Endothelial cell of umbilical vein (primary cell): ENCODE results near the gene SYNE3. TPM values are rescaled to one million over a fixed set of nuclear protein-coding genes. Genes with fewer than 3 reads are reported as not detected.

Experiments
- BruUV-seq: library from RNA; stranded (reverse); fragments of 400-500 nt; replicated peaks from 2 replicates; lab custom pipeline; 2021; lab: Mats Ljungman, UMichigan
- CTCF ChIA-PET: fragments of 300-600, 350-600 bp; sonication (Branson Sonifier 250); formaldehyde crosslinking; loops from one replicate; lab custom pipeline; 2021; ENCODE audit warnings: antibody characterized with exemption, inconsistent platforms; lab: Charles Lee
- POLR2A ChIA-PET: fragments of 300-600, 350-600 bp; sonication (Branson Sonifier 250); formaldehyde crosslinking; loops from one replicate; lab custom pipeline; 2021; ENCODE audit warnings: antibody characterized with exemption, inconsistent platforms; lab: Charles Lee
- DNase-seq: peaks from one replicate; pipeline ENCODE4 v3.0.0-alpha.2; 2011; ENCODE audit warnings: low read depth, low spot score
- FAIRE-seq: peaks from 2 replicates; lab custom pipeline; 2011; peaks lifted over from hg19 to GRCh38; lab: Jason Lieb, UNC
- H2AFZ ChIP-seq: 2 replicates; pipeline ENCODE4 v1.6.0; 2012; ENCODE audit warnings: low read depth, low read length, control low read depth, inconsistent platforms
- H3K27ac ChIP-seq: 2 replicates; pipeline ENCODE4 v1.5.1; 2011; ENCODE audit warnings: low read depth, mild to moderate bottlenecking, control low read depth, low read length, moderate library complexity; ENCODE audit not compliant: insufficient read depth
- H3K27me3 ChIP-seq, 2 experiments: 2 replicates each; pipeline versions ENCODE4 v1.6.0 to v1.6.1; 2011; ENCODE audit warnings: low read length in 2 of 2, mixed read lengths in 1 of 2; ENCODE audit not compliant: control insufficient read depth in 2 of 2, insufficient read depth in 2 of 2
- H3K36me3 ChIP-seq, 2 experiments: 2 replicates in 1 of 2; 3 replicates in 1 of 2; pipeline ENCODE4 v1.5.1; 2011; ENCODE audit warnings: low read length in 2 of 2, mild to moderate bottlenecking in 1 of 2, moderate library complexity in 1 of 2; ENCODE audit not compliant: control insufficient read depth in 2 of 2, insufficient read depth in 2 of 2; ENCODE audit errors: extremely low read depth in 1 of 2
- H3K4me1 ChIP-seq: 3 replicates; pipeline ENCODE4 v1.5.1; 2011; ENCODE audit warnings: mild to moderate bottlenecking, low read length; ENCODE audit not compliant: control insufficient read depth, insufficient read depth; ENCODE audit errors: extremely low read depth
- H3K4me2 ChIP-seq: 2 replicates; pipeline ENCODE4 v1.6.1; 2011; ENCODE audit warnings: low read length, control low read depth, mixed read lengths; ENCODE audit not compliant: insufficient read depth
- H3K4me3 ChIP-seq, 3 experiments: fragments of 200-600 bp in 1 of 3; sonication (generic), shearing (Covaris generic) in 1 of 3; replicated peaks in 1 of 3; 2 replicates each; pipeline ENCODE4 v1.5.1; 2011 to 2016; ENCODE audit warnings: control low read depth in 3 of 3, low read length in 3 of 3, mild to moderate bottlenecking in 2 of 3, inconsistent platforms in 1 of 3, low read depth in 1 of 3, moderate library complexity in 1 of 3; ENCODE audit not compliant: insufficient read depth in 1 of 3
- H3K79me2 ChIP-seq: 2 replicates; pipeline ENCODE4 v1.6.0; 2012; ENCODE audit warnings: low read length, inconsistent platforms; ENCODE audit not compliant: control insufficient read depth, insufficient read depth
- H3K9ac ChIP-seq: replicated peaks from 2 replicates; pipeline ENCODE3; 2011; ENCODE audit warnings: low read length, control low read depth; ENCODE audit not compliant: insufficient read depth; ENCODE audit errors: extremely low read depth
- H3K9me1 ChIP-seq: replicated peaks from 3 replicates; pipeline ENCODE4 v1.6.0; 2011; ENCODE audit warnings: mild to moderate bottlenecking, low read length; ENCODE audit not compliant: control insufficient read depth, insufficient read depth; ENCODE audit errors: extremely low read depth
- H3K9me3 ChIP-seq: replicated peaks from 2 replicates; pipeline ENCODE4 v1.5.1; 2012; ENCODE audit warnings: low read length, inconsistent platforms; ENCODE audit not compliant: control insufficient read depth, insufficient read depth
- H4K20me1 ChIP-seq: replicated peaks from 2 replicates; pipeline ENCODE3; 2011; ENCODE audit warnings: mild to moderate bottlenecking, low read length; ENCODE audit not compliant: control insufficient read depth, insufficient read depth; ENCODE audit errors: extremely low read depth
- EZH2 ChIP-seq: IDR thresholded peaks from 2 replicates; pipeline ENCODE4 v1.6.1; 2012; ENCODE audit warnings: borderline replicate concordance, low read depth, mild to moderate bottlenecking, moderate library complexity, low read length, inconsistent platforms; ENCODE audit not compliant: severe bottlenecking
- FOS ChIP-seq: IDR thresholded peaks from 2 replicates; pipeline ENCODE4 v1.6.1; 2011; ENCODE audit warnings: mild to moderate bottlenecking, low read length, moderate library complexity, borderline replicate concordance; ENCODE audit not compliant: insufficient read depth
- GATA2 ChIP-seq: IDR thresholded peaks from 2 replicates; pipeline ENCODE4 v1.7.0; 2011; ENCODE audit warnings: low read depth, mild to moderate bottlenecking, moderate library complexity, mixed read lengths, low read length; ENCODE audit not compliant: insufficient read length, insufficient read depth
- JUN ChIP-seq: IDR thresholded peaks from 2 replicates; pipeline ENCODE4 v1.6.1; 2011; ENCODE audit warnings: borderline replicate concordance, low read depth; ENCODE audit not compliant: insufficient read length, insufficient read depth
- MYC ChIP-seq: IDR thresholded peaks from one replicate; pipeline ENCODE4 v1.6.1; 2011; ENCODE audit warnings: mild to moderate bottlenecking, low read depth, low read length
- POLR2A ChIP-seq: IDR thresholded peaks from 2 replicates; pipeline ENCODE4 v1.6.1; 2012; ENCODE audit warnings: low read depth, mild to moderate bottlenecking, control low read depth, low read length
- POLR2AphosphoS5 ChIP-seq: IDR thresholded peaks from 2 replicates; pipeline ENCODE4 v1.6.1; 2012; ENCODE audit warnings: low read depth, mild to moderate bottlenecking, control low read depth, low read length, moderate library complexity; ENCODE audit not compliant: insufficient read depth
- dilution Hi-C: fragments of 300-500 bp; cut with MboI; formaldehyde crosslinking; loops from one replicate; pipeline ENCODE4 v1.15.0; 2019; ENCODE audit warnings: low sequenced_read_pairs; ENCODE audit not compliant: extremely low pct_ligation_motif_present
- intact Hi-C: fragments of 100-400 bp; cut with micrococcal nuclease; formaldehyde crosslinking; loops from one replicate; pipeline ENCODE4 v1.10.0; 2022
- polyA plus RNA-seq, 4 experiments: library from polyadenylated mRNA; depleted of rRNA in 3 of 4; stranded (reverse) in 3 of 4; unstranded in 1 of 4; fragments of >200 nt; gene quantifications; 2 replicates each; pipeline versions ENCODE4 v1.2.1 to v1.2.3, GENCODE V29; 2011 to 2012; ENCODE audit warnings: missing spikeins in 1 of 4
- total RNA-seq: library from RNA; stranded (reverse); gene quantifications from 2 replicates; pipeline ENCODE4 v1.2.3, GENCODE V29; 2021
- TF ChIP-seq, protein P1 (sequence below), 2 donors: IDR thresholded peaks; 1 replicate in 1 of 2; 2 replicates in 1 of 2; pipeline ENCODE4 v1.5.1; 2011; ENCODE audit warnings: low read length in 2 of 2, mild to moderate bottlenecking in 2 of 2, moderate library complexity in 2 of 2, control low read depth in 1 of 2, inconsistent platforms in 1 of 2, low read depth in 1 of 2; ENCODE audit not compliant: insufficient read depth in 1 of 2; ENCODE audit errors: extremely low read depth in 1 of 2
- TF ChIP-seq, protein P2 (sequence below): IDR thresholded peaks from 2 replicates; pipeline ENCODE4 v1.6.1; 2011; ENCODE audit not compliant: insufficient read depth, insufficient read length

The SYNE3 gene
- total and polyA plus RNA-seq, 2 donors (not counting 3 experiments of a cell fraction or from before 2014, with no cell fraction given) = 3.0 to 18.8 TPM

DNA sequence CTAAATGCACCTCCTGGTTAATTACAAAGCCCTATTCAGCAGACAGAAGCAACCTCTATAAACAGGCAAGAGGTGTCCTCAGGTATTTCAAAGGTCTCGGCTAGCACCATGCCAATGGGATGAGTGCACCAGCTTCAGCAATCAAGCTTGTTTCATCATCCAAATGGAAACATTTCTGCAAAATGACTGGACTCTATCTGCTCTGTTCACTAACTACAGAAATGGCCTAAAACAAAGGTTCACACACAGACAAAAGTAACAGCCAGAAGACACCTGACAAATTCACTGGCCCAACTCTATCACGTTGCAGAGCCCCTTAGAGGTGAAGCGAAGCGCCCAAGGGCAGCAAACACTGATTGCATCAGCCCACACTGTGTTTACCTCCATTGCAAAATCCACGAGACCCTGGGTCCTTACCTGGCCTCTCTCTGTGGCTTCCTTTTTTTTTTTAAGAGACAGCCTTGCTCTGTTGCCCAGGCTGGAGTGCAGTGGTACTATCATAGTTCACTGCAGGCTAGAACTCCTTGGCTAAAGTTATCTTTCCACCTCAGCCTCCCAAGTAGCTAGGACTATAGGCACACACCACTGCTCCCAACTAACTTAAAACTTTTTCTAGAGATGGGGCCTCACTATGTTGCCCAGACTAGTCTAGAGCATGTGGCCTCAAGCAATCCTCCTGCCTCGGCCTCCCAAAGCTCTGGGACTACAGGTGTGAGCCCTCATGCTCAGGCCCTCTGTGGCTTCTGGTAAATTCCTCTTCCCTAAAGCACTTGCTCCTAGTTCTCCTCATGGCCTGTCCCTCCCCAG, 8.5 kb upstream of the SYNE3 start:
- Histone ChIP-seq H3K27me3 (no peaks in the 10 kb centered on the region), H3K4me2 (no peak overlapping the region), H3K36me3 (no peaks in the 10 kb centered on the region), H4K20me1 (no peaks in the 10 kb centered on the region), H3K4me1 (peaks cover 39% of the 10 kb centered on the region), H3K9ac (no peak overlapping the region), H3K9me3 (no peaks in the 10 kb centered on the region), H3K27ac (no peak overlapping the region), H2AFZ (no peak overlapping the region), H3K4me3 (no peak overlapping the region), H3K9me1 (no peaks in the 10 kb centered on the region), H3K79me2 (peaks cover 6% of the 10 kb centered on the region)
- no TSS peak for BruUV-seq
- dilution Hi-C loops (no loop called here), intact Hi-C loops (no loop called here)
- no peak for DNase-seq
- no peak for FAIRE-seq
- POLR2A ChIA-PET = no interaction called here
- TF ChIP-seq, protein P1, sequence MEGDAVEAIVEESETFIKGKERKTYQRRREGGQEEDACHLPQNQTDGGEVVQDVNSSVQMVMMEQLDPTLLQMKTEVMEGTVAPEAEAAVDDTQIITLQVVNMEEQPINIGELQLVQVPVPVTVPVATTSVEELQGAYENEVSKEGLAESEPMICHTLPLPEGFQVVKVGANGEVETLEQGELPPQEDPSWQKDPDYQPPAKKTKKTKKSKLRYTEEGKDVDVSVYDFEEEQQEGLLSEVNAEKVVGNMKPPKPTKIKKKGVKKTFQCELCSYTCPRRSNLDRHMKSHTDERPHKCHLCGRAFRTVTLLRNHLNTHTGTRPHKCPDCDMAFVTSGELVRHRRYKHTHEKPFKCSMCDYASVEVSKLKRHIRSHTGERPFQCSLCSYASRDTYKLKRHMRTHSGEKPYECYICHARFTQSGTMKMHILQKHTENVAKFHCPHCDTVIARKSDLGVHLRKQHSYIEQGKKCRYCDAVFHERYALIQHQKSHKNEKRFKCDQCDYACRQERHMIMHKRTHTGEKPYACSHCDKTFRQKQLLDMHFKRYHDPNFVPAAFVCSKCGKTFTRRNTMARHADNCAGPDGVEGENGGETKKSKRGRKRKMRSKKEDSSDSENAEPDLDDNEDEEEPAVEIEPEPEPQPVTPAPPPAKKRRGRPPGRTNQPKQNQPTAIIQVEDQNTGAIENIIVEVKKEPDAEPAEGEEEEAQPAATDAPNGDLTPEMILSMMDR (IDR thresholded peaks at IDR 0.05; ENCODE audit: extremely low read depth in 1 of 2, insufficient read depth in 1 of 2, low read depth in 1 of 2, low read length in 2 of 2) = no peak
- TF ChIP-seq EZH2 (no peak), MYC (no peak), POLR2AphosphoS5 (no peak), POLR2A (no peak), JUN (no peak), GATA2 (no peak), FOS (no peak)
- TF ChIP-seq, protein P2, sequence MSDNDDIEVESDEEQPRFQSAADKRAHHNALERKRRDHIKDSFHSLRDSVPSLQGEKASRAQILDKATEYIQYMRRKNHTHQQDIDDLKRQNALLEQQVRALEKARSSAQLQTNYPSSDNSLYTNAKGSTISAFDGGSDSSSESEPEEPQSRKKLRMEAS = no peak
- CTCF ChIA-PET = interaction anchor here (1.5 to 4.9 kb wide), 7 partner anchors 9 to 82 kb away, joined by 7 to 79 read pairs (median 12); partner anchors contain the start of gene SYNE3
